Amniotic stem cell (primary cell): ENCODE results near the gene CCDC50.

Experiments
- DNase-seq: peaks from one replicate; lab custom pipeline; 2025; lab: John Stamatoyannopoulos, UW

Gene CCDC50

GRCh38 chr3:191428177-191428576 is 99.0 kb downstream of the CCDC50 start:
- DNase-seq, result no peak

DNA sequence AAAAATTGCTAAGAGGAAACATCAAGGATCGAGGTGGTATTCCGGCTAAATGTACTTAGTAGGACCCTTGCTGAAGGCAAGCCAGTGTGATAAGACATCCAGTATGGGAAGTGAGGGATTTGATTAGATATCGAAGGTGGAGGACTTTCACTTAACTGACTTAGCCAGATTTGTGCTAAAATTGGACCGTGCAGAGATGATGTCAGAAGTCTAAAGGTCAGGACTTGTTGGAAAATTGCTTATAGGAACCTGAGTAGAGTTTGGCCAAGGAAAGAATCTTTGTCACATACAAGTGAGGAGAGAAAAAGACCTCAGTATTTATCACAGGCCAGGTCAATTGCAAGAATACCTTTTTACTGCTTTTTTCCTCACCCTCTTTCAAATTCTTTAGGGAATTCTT is 100.9 kb downstream of the CCDC50 start:
- no peak for DNase-seq

GRCh38 chr3:191431160-191431822 is 102.1 kb downstream of the CCDC50 start:
- no peak for DNase-seq

DNA sequence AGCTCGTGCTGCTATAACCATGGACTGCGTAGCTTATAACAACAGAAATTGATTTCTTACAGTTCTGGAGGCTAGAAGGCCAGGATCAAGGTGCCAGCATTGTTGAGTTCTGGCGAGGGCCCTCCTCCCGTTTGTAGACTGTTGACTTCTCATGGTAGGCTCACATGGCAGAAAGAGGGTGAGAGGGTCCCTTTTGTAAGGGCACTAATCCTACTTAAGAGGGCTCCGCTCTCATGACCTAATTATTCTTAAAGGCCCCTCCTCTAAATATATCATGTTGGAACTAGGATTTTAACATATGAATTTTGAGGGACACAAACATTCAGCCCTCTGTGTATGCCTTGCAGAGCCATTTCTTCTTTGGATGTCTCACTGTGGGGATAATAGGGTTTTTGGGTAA is 103.0 kb downstream of the CCDC50 start:
- DNase-seq, result no peak

DNA sequence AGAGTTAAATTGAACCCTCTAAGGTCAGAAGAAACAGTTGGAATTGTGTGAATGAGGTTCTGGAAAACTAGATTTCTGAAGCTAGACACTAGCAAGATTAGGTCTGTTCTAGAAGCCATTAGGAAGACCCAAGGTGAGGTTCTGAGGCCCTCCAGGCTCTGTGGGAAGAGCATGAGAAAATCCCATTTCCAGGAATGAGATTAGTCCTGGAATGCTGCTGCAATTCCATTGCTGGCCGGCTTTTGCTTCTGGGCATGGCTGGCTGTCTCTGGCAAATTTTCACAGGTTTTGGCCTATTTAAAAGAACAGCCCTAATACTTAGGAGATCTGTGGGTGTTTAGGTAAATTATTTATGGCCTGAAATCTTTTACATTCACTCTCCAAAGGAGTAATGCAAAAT is 104.8 kb downstream of the CCDC50 start:
- DNase-seq, result no peak

DNA sequence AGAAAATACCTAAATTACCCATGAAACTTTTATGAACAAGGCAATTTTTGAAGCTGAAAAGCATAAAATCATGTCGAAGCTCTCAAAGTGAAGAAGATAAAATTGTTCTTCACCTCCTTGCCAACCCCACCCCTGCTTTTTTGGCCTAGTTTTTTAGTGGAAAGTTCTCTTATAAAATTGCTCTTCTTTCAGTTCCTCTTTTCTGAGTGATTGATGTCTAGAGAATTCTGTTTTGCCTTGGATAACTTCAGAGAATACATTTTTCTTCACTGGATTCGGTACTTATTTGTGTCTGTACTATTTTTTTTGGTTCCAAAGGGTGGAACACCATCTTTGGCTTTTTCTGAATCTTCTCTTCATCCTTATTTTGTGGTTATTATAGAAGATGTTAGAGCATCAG is 106.8 kb downstream of the CCDC50 start:
- no peak for DNase-seq

DNA sequence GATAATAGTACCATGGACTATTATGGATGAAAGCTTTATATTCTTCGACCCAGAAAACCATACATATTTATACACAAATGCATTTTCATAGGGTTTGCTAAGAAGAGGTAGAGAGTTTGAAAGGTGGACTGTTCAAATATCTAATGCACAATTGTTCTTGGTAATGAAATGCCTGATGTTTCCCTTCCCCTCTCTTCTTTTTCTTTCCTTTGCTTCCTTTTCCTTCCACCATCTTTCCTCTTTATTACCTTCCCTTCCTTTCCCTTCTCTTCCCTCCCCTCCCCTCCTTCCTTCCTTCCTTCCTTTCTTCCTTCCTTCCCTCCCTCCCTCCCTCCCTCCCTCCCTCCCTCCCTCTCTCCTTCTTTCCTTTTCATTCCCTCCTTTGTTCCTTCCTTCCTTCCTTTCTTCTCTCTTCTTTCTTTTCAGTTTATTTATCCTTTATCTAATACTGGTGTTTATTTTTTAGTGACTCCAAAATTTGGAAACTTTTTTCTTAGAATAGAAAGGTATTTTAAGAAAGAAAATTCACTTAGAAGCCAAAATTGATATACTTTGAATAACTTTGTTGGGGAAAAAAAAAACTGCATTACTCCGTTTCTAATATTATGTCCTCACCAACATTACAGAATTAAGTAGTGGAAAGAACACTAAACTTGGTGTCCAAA is 109.1 kb downstream of the CCDC50 start:
- DNase-seq, result no peak

- DNase-seq, result no peak
Observed at GRCh38 chr3:191440532-191440931, 111.3 kb downstream of the CCDC50 start.

DNA sequence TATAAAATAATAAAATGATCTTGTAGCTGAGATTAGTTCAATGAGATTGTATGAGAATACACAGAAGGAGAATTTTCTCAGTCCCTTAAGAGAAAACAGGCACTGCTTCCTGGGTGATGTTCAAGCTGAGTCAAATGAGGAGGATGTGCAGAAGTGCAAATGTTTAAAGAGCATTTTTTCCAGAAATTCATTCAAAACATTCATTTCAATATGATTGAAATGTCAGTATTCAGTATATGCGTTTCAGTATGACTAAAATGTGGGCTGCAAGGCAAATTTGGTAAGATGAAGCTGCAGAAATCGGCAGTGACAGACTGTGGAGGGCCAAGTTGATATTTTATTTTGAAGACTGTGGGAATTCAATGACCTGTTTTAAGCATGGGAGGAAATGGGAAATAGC is 112.5 kb downstream of the CCDC50 start:
- no peak for DNase-seq

DNA sequence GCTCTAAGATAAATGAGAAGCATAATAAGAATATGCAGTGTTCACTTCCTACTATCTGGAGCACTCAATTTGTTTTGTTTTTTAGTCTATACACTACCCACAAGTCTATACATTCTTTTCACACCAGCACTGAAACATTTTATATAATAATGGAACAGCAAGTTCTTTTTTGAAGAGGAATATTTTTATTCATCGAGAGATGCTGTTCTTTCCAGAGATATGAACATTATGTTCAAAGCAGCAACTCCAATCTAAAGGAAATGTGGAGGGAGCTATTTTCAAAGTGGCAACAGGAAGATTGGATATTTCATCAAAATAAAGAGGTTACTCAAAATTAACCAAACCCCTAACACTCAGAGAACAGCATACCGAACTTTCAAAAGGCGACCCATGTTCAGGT is 115.4 kb downstream of the CCDC50 start:
- DNase-seq, result no peak
